Skin epidermis (tissue), 12 donors: Measurements from ENCODE around the gene RABGGTA.

Experiments
- H3K27ac ChIP-seq, 21 experiments: fragments of 200-600 bp; sonication (generic) in 11 of 21; one replicate each; pipeline ENCODE4 v1.5.0; 2020; ENCODE audit warnings: mild to moderate bottlenecking in 3 of 21, inconsistent platforms in 2 of 21, moderate library complexity in 2 of 21
- H3K4me3 ChIP-seq, 7 experiments: fragments of 200-600 bp; sonication (generic) in 2 of 7; one replicate each; pipeline ENCODE4 v1.5.0; 2020; ENCODE audit warnings: inconsistent platforms in 2 of 7, mild to moderate bottlenecking in 2 of 7, moderate library complexity in 1 of 7

The RABGGTA gene, protein sequence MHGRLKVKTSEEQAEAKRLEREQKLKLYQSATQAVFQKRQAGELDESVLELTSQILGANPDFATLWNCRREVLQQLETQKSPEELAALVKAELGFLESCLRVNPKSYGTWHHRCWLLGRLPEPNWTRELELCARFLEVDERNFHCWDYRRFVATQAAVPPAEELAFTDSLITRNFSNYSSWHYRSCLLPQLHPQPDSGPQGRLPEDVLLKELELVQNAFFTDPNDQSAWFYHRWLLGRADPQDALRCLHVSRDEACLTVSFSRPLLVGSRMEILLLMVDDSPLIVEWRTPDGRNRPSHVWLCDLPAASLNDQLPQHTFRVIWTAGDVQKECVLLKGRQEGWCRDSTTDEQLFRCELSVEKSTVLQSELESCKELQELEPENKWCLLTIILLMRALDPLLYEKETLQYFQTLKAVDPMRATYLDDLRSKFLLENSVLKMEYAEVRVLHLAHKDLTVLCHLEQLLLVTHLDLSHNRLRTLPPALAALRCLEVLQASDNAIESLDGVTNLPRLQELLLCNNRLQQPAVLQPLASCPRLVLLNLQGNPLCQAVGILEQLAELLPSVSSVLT

DNA sequence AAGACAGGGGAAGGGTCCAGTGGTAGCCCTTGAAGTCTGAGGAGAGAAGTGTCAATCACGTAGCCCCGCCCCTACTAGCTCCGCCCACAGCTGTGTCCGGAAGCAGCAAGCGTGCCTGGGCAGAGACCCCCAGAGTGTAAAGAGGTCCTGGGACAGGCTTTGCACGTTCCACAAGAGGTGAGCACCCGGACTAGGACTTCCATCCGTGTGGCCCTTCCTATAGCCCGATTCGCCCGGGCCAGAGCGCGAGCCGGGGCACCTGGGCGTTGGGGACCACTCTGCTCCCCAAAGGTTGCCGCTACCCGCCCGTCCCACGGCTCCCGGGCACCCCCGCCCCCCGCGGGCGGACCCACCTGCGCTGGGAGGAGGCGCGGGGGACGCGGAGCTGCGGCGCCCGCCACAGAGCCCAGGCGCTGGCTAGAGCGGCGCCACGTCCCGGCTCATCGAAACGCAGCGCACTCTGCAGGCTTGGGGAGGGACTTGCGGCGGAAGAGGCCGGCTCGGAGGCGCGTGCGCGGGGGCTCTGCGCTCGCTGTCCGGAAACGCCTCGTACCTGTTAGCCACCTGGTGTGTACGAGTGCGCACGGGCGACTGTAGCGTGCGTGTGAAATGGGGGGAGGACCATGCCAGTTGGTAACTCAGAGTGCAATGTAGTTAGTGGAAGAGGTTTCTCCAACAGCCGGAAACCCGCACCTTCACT is at the start of gene RABGGTA:
Gene RABGGTA (minus strand): TSS at position 464 of the 700 bp plus-strand sequence. CDS start 482 bp downstream, outside the sequence.
- Histone ChIP-seq H3K27ac (peak within 1 kb of the TSS; percentile 95 to 100 (median 99)), H3K4me3 (peak within 1 kb of the TSS; percentile 69 to 89 (median 71))

DNA sequence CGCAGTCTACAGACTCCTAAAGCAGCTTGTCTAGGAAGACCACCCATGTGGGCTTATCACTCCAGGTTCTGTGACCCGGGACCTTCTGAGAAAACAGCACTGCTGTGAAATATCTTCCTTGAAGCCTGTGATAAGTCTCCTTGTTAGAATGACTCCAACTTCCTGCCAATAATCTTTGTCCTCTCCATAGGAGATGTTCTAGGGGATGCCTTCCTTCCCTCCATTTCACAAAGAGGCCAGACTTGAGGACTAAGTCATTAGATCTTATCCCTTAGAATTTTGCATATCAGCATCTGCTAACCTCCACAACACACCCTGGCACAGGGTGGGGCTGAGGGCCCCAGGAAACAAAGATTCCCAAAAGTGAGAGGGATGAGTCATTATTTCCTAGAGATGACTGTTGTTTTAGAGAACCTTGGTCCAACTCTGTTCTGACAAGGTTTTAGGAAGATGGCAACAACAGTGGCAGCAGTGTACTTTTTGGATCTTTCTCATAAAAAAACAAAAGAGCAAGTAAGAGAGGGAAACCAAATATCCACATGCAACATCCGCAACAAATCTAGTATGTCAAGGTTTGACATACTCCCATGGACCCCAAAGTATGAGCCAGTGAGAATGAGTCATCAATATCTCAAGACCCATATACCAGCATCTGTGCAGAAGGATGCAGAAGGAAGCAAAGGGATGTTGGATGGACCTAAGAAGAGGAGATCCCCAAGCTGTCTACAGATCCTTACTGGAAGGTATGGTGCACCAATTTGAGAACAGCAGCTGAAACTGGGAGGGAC is 45.9 kb upstream of the RABGGTA start:
- H3K27ac ChIP-seq, result peak overlapping the region in 13 of 21 experiments; percentile 1 to 94 (median 81)
- H3K4me3 ChIP-seq, result no peak overlapping the region

DNA sequence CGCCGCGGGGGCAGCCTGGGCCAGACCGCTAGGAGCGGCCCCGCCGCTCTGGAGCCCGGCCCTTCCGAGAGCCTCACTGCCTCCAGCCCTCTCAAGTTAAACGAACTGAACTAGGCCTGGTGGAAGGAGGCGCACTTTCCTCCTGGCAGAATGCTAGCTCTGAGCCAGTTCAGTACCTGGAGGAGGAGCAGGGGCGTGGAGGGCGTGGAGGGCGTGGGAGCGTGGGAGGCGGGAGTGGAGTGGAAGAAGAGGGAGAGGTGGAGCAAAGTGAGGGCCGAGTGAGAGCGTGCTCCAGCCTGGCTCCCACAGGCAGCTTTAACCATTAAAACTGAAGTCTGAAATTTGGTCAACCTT is 45.2 kb upstream of the RABGGTA start:
- H3K4me3 ChIP-seq, result peak overlapping the region in 1 of 7 experiments; percentile 7
- peak overlapping the region in 17 of 21 experiments; percentile 24 to 94 (median 79) for H3K27ac ChIP-seq

DNA sequence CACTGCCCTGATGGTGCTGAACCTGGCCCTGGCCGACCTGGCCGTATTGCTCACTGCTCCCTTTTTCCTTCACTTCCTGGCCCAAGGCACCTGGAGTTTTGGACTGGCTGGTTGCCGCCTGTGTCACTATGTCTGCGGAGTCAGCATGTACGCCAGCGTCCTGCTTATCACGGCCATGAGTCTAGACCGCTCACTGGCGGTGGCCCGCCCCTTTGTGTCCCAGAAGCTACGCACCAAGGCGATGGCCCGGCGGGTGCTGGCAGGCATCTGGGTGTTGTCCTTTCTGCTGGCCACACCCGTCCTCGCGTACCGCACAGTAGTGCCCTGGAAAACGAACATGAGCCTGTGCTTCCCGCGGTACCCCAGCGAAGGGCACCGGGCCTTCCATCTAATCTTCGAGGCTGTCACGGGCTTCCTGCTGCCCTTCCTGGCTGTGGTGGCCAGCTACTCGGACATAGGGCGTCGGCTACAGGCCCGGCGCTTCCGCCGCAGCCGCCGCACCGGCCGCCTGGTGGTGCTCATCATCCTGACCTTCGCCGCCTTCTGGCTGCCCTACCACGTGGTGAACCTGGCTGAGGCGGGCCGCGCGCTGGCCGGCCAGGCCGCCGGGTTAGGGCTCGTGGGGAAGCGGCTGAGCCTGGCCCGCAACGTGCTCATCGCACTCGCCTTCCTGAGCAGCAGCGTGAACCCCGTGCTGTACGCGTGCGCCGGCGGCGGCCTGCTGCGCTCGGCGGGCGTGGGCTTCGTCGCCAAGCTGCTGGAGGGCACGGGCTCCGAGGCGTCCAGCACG is 44.6 kb upstream of the RABGGTA start:
- H3K4me3 ChIP-seq, result peak overlapping the region in 1 of 7 experiments; percentile 7
- H3K27ac ChIP-seq, result peak overlapping the region in 18 of 21 experiments; percentile 15 to 94 (median 76)

DNA sequence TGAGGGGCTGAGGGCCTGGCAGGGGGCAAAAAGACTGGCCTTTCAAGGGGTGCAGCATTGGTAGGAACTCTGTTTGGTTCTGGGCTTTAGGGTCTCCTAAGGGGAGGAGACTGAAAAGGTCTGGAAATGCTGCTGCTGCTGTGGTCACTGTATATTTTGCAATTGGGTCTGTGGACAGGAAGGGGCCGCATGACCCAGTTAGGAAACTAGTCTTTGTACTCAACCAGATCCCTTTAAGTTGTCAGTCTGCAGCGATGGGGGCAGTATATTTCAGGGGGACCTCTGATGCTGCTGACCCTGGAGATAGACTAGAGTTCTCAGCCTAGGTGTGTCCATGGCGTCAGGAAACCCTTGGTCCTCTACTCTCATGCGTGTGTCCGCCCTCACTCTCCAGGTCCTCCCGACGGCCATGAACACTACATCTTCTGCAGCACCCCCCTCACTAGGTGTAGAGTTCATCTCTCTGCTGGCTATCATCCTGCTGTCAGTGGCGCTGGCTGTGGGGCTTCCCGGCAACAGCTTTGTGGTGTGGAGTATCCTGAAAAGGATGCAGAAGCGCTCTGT is 43.9 kb upstream of the RABGGTA start:
- Histone ChIP-seq H3K27ac (peak overlapping the region in 17 of 21 experiments; percentile 30 to 94 (median 79)), H3K4me3 (peak overlapping the region in 1 of 7 experiments; percentile 1)

DNA sequence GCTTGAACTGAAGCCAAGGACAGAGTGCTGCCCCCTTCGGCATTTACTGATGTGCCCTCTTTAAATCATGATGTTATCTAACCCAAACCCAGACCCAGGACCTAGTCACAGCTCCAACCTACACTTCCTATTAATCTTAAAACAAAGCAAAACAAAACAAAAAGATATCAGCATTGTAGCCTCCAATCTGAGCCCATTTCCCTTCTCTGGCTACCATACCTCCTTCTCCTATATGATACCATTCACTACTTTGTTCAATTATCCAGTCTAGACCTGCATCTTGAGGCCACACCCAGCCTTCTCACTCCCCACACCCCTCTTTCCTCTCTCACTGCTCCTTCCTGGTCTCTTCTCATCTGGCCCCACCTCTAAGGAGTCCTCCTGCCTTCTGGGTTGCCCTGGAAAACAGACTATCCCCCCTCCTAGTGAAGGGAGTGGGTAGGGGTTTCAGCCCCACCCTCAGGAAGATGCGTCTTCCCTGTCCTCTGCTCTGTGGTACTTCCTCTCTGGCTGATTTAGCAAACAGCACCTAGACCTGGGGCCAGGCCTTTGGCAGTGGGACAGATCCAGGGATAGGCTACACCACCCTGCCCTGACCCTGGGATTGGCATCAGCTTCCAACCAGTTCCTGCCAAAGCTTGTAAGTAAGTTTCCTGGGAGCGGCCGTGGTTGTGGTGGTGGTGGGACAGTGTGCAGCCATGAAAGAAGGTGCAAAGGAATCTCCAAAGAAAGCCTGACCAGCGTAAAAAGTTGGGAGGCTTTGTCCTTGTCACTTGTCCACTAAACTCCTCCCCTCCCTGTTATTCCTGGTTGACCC is 43.2 kb upstream of the RABGGTA start:
- H3K27ac ChIP-seq, result peak overlapping the region in 18 of 21 experiments; percentile 13 to 94 (median 87)
- peak overlapping the region in 1 of 7 experiments; percentile 1 for H3K4me3 ChIP-seq

DNA sequence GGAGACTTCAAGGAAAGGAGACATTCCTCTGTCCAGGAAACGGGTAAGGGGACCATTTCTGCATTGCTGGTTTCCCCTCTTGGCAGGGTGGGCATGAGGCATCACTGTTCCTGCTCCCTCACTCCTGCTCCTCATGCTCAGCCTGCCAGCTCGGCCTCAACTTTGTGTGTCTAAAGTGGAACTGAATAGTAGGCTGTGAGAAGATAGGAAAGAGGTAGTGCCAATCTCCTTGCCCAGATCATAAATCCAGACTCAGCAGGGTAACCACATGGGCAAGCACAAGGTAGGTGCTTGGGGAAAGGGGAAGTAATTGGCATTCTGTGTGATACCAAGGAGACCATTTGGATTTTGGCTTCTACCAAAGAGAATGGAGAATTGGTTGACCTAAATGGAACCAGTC is 42.5 kb upstream of the RABGGTA start:
- H3K4me3 ChIP-seq, result no peak overlapping the region
- H3K27ac ChIP-seq, result peak overlapping the region in 19 of 21 experiments; percentile 13 to 94 (median 86)

DNA sequence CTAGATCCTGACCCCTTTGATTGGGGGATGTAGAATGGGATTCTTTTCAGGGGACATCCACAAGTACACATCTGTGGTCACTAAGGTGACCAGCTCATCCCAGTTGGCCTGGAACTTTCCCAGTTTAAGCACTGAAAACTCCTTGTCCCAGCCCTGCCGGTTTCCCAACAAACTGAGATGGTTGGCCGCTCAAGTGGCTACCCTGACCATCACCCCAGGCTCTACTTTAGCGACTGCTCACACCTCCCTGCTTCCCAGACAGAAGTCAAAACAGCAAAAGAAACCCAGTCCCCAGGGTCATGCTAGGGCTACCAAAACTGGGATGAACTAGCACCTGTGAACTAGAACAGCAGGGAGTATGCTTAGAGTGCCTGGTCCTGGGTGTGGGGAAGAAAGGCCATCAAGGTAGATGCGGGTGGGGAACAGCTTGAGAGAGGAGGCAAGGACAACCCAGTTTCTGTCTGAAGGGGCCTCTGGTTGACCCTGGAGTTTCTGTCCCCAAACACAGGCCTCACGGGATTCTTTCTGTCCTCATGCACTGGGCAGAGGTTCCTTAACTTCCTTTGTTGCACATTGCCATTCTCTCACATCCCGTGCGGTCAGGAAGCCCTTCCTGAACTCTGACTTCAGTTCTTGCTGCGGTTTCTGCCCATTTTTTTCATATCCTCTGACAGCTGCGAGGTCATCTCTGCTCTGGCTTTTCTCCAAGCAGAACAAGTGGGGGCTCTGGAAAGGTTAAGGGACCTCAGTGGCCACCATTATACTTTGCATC is 41.5 kb upstream of the RABGGTA start:
- Histone ChIP-seq H3K4me3 (no peak overlapping the region), H3K27ac (peak overlapping the region in 20 of 21 experiments; percentile 18 to 94 (median 89))

DNA sequence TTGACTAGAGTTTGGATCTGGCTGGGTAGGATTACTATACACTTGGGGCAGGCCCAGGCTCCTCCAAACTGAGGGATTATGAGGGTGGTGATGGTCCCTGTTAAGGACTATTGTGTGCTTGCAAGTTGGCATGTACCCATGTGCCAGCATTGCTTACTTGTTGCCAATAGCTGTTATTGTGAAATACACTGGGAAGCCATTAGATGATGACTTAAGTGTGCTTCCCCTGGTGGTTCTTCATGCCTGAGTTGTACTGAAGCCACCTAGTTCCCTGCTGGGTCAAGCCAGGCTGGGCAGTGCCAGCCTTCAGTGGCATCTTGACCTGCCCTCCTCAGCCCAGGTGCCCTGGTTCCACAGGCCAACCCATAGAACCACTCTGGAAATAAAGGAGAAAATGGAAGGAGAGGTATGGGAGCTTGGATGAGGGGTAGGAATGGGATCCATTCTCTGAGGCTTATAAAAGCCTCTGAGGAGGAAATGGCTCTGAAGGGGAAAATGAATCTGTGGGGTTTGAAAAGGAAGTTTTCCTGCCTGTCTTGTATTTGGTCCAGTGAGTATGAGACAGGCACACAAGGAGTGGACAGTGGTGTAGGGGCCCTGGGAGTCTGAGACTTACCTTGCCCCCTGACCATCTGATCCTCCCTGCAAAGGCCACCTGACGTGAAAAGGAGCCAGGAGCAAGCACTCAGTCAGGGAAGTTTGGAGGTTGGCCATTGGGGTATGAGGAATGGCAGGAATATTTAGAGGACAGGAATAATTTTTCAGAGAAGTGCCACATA is 40.6 kb upstream of the RABGGTA start:
- Histone ChIP-seq H3K4me3 (peak overlapping the region; percentile 46 to 60 (median 51)), H3K27ac (peak overlapping the region; percentile 55 to 94 (median 89))

DNA sequence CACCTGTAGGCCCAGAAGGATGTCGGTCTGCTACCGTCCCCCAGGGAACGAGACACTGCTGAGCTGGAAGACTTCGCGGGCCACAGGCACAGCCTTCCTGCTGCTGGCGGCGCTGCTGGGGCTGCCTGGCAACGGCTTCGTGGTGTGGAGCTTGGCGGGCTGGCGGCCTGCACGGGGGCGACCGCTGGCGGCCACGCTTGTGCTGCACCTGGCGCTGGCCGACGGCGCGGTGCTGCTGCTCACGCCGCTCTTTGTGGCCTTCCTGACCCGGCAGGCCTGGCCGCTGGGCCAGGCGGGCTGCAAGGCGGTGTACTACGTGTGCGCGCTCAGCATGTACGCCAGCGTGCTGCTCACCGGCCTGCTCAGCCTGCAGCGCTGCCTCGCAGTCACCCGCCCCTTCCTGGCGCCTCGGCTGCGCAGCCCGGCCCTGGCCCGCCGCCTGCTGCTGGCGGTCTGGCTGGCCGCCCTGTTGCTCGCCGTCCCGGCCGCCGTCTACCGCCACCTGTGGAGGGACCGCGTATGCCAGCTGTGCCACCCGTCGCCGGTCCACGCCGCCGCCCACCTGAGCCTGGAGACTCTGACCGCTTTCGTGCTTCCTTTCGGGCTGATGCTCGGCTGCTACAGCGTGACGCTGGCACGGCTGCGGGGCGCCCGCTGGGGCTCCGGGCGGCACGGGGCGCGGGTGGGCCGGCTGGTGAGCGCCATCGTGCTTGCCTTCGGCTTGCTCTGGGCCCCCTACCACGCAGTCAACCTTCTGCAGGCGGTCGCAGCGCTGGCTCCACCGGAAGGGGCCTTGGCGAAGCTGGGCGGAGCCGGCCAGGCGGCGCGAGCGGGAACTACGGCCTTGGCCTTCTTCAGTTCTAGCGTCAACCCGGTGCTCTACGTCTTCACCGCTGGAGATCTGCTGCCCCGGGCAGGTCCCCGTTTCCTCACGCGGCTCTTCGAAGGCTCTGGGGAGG is 39.5 kb upstream of the RABGGTA start, which contains the start of gene LTB4R:
Gene LTB4R (plus strand): TSS at position 857 of the 959 bp plus-strand sequence. CDS start 4,150 bp downstream, outside the sequence.
- Histone ChIP-seq H3K4me3 (peak within 1 kb of the TSS; percentile 46 to 60 (median 51)), H3K27ac (peak within 1 kb of the TSS; percentile 55 to 94 (median 89))

DNA sequence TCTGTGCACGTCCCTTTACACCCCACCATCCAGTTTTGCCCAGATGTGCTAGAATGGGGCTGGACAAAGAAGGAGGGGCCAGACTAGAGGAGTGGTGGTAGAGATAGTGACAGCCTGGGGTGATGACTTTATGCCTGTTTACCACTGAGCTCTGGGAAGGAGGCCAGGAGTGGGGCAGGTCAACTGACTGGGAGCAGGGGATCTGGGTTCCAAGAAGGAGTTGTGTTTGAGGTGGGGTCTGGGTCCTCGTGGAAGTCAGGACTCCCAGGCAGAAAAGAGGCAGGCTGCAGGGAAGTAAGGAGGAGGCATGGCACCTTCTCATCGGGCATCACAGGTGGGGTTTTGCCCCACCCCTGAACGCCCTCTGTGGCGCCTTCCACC is 38.9 kb upstream of the RABGGTA start:
- H3K27ac ChIP-seq, result peak overlapping the region; percentile 55 to 94 (median 89)
- peak overlapping the region; percentile 46 to 60 (median 51) for H3K4me3 ChIP-seq

DNA sequence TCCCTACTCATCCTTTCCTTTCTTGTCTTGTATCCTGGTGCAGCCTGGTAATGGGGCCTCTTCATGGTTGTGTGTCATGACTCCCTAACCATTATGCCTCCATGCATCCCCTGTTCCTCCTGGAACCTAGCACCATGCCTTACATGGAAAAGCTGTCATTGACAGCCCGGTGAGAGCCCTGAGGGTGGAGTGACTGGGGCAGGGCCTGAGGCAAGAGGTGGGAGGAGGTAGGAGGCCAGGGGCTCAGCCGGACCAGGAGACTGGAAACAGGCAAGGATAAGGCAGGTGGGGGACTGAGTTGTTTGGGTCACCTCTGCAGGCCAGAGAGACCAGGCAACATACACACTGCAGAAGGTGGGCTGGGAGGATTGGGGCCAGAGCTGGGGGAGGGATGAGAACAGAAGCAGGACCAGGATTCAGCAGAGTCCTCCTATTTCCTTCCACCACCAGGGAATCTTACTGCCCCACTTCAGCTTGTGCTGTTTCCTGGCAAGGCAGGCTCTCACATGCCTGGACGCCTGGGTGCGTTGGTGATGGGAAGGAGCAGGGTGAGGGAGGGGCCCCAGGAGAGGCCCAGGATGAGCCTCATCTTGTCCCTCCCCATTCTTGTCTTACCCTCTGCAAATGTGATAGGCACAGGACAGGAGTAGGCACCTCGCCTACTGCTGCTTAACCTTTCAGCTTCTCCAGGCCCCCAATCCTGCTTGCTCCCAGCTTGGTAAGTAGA is 38.3 kb upstream of the RABGGTA start, which contains the start of gene LTB4R2:
Gene LTB4R2 (plus strand): TSS at position 603 of the 727 bp plus-strand sequence. CDS start 525 bp downstream, outside the sequence.
- H3K4me3 ChIP-seq, result peak within 1 kb of the TSS; percentile 46 to 60 (median 51)
- peak within 1 kb of the TSS; percentile 55 to 94 (median 89) for H3K27ac ChIP-seq

DNA sequence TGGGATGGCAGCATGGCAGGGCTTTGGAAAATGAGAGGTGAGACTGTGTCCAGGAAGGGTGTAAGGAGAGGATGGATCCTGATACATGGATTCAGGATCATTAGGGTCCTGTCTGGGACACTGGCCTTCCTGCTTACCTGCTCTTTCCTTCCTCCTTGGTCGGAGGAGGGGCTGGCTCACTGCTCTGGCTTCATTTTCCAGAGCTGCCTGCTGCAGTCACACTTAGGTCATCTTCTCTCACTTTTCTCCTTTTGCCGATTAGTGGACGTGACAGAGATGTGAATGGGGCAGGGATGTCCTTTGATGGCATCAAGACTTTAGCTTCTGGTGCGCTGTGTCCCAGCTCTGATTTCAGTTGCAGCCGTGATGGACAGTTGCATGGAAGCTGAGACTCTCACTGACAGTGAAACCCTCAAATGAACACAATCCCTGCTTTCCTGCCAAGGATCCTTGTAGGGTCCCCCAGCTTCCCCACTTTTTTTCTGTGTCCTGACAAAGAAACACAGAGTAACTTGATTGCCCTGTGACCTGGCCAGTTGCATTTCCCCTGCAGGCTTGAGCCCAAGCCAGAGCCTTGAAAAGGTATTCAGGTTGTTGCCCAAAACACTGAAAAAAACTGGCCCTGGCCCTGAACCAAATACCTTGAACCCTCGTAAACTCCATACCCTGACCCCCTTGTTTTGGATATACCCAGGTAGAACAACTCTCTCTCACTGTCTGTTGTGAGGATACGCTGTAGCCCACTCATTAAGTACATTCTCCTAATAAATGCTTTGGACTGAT is 37.1 kb upstream of the RABGGTA start:
- H3K4me3 ChIP-seq, result no peak overlapping the region
- peak overlapping the region in 13 of 21 experiments; percentile 29 to 94 (median 90) for H3K27ac ChIP-seq
